Measurements from ENCODE around the gene PRSS50.

- TF ChIP-seq POLR2A (IDR thresholded peaks at IDR 0.05), result no peak
- TF ChIP-seq CTCF (IDR thresholded peaks at IDR 0.05), result no peak
Observed at GRCh38 chr3:46717447-46718231, at the start of gene PRSS50.

Data from uterus (tissue), 2 donors.